Transverse colon (tissue), 4 donors: ENCODE results near the gene DIAPH3.

Experiments used
- CTCF ChIP-seq, 5 experiments: fragments of 200-600 bp in 3 of 5; fragments of 450-650 bp in 2 of 5; sonication (generic) in 3 of 5; IDR thresholded peaks; 1 replicate in 2 of 5; 2 replicates in 3 of 5; pipeline ENCODE4 v1.5.1; 2016 to 2017; ENCODE audit warnings: antibody characterized with exemption in 5 of 5, inconsistent platforms in 3 of 5, mild to moderate bottlenecking in 2 of 5, moderate library complexity in 1 of 5
- POLR2AphosphoS5 ChIP-seq, 3 donors: sonication (generic); formaldehyde crosslinking; IDR thresholded peaks; one replicate each; pipeline ENCODE4 v1.6.1; 2016; ENCODE audit warnings: antibody characterized with exemption in 3 of 3

GRCh38 chr13:59746291-59746962, 417.3 kb downstream of the DIAPH3 start:
- TF ChIP-seq CTCF (IDR thresholded peaks at IDR 0.05) (no peak), POLR2AphosphoS5 (IDR thresholded peaks at IDR 0.05) (no peak)
